22Rv1 (cell line): ENCODE measurements around the gene ELOVL6.

ENCODE experiments used
- CTCF ChIP-seq: fragments of 450-650 bp; IDR thresholded peaks from 2 replicates; pipeline ENCODE4 v1.5.1; 2017; ENCODE audit warnings: mild to moderate bottlenecking
- ZFX ChIP-seq: fragments of 450-650 bp; IDR thresholded peaks from 2 replicates; pipeline ENCODE4 v1.6.1; 2017; ENCODE audit warnings: antibody characterized with exemption, borderline replicate concordance

DNA sequence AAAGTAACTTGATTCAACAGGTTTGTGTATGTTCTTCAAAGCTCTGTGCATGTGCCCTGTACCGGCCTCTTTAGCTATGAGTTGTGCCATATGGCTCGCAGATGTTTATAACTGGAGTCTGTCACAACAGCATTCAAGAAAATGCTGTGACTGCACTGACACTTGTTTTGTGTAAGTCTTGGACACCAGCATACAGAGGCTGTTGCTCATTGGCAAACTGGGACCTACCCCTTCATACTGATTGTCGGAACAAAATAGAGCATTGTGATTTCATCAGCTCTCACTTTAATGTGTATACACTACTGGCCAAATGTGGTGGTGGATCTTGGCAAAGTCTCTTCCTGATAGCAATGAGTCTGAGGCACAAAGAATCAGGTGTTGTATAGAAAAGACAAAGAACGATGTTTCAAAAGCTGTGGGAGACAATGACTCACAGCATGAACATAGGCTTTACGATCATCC is 151.8 kb downstream of the ELOVL6 start:
- TF ChIP-seq CTCF (no peak), ZFX (no peak)
